ENCODE results near the gene C1QTNF5. TPM values are rescaled to one million over a fixed set of nuclear protein-coding genes. Genes with fewer than 3 reads are reported as not detected.

Gene C1QTNF5
- polyA plus RNA-seq, 1 donor = 23.2 TPM

DNA sequence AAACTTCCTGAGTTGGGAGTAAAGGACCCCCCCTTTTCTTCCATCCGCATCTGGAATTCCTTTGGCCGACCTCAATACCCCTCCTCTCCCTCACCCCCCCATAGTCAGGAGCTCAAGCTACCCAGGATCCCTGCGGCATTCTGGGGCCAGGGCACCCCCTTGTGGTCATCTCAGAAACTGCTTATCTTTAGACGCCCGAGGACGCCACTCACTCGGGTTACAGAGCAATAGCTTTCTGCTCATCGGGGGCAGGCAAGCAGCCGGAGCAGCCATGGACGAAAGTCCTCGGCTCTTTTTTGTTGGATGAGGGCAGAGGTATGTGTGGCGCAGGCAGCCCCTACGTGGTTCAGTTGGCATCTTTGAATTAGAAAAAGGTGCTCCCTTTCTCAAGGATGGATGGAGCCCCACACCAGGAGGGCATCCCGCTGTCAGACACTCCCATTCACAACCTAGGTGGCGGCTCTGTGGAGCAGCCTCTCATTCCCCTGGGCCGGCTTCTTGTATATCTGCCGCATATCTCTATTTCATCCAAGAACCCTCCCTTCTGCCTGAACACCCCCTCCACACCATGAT is 2.3 kb downstream of the C1QTNF5 start:
- no peak for DNase-seq (ENCODE audit: low read depth)

DNA sequence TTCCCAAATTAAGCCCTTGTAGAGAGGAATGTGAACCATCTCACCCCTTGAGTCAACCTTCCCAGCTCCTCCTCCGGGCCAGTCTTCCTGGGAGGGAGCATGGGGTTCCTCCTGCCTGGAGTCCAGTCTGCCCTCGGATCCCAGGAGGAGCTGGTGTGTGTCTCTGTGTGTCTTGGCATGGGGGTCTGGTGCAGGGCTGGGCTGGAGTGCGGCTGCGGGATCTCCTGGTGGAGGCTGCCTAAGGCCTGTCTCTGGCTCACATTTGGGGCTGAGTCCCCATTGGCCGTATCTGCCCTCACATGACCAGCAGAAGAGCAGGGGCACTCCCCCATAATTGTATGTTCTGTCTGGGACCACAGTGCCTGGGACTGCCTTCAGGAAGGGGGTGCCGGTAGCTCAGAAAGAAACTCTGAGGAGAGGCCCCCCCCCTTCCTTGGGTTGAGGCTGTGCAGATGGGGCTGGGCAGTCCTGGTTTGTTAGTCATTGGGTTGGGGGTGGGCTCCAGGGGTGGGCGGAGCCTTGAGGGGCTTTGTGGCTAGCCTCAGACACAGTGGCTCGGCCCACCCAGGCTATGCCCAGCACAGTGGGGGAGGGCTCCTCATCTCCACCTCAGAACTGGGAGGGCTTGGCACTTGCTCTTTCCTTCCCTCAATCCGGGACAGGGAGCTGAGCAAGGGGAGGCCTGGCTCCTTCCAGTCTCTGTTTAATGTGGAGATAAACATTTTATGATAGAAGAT is 2.9 kb downstream of the C1QTNF5 start:
- DNase-seq (ENCODE audit: low read depth) = no peak

DNA sequence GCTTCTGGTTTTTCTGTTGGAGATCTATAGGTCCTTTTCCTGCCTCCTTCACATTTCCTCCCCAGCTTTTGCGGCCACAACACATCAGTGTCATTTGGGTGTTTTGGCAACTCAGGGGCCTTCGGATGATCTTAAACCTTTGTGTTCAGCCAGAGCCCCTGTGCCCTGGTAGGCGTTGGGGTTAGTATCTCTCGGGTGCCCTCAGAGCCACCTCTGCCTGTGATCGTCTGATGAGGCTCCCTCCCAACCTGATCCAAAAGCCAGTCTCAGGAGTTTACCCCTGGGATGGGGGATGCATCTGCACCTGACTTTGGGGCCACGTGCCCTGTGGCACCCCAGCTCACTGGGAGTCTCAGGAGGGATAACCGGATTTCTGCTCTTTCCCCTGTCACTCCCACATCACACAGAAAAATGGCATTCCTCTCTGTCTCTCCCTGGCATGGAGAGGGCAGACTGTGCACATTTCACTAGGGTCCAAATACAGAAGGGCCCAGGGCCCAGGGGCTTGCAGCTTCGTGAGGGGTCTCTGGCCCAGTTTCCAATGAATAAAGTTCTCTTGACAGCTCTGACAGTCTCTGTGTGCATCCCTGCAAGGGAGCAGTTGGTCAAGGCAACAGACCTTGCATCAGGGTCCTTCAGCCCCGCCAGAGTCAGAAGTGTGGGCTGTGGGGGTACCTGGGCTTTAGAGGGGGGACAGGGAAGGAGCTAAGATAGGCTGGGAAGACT is 3.8 kb downstream of the C1QTNF5 start:
- no peak for DNase-seq (ENCODE audit: low read depth)

DNA sequence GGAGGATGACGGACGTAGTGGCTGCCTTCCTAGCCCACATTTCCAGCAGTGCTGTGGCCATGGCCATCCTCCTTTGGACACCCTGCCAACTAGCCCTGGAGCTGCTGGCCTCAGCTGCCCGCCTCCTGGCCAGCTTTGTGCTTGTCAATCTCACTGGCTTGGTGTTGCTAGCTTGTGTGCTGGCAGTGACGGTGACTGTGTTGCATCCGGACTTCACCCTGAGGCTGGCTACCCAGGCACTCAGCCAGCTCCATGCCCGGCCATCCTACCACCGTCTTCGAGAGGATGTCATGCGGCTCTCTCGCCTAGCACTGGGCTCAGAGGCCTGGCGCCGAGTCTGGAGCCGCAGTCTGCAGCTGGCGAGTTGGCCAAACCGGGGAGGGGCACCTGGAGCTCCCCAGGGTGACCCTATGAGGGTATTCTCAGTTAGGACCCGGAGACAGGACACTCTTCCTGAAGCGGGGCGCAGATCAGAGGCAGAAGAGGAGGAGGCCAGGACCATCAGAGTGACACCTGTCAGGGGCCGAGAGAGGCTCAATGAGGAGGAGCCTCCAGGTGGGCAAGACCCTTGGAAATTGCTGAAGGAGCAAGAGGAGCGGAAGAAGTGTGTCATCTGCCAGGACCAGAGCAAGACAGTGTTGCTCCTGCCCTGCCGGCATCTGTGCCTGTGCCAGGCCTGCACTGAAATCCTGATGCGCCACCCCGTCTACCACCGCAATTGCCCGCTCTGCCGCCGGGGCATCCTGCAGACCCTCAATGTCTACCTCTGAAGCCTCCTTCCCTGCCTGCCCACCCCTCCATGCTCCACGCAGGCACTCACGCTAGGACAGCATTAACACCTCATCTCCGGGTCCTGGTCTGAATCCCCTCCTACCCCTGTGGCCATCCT is 4.8 kb downstream of the C1QTNF5 start:
- DNase-seq (ENCODE audit: low read depth) = no peak

DNA sequence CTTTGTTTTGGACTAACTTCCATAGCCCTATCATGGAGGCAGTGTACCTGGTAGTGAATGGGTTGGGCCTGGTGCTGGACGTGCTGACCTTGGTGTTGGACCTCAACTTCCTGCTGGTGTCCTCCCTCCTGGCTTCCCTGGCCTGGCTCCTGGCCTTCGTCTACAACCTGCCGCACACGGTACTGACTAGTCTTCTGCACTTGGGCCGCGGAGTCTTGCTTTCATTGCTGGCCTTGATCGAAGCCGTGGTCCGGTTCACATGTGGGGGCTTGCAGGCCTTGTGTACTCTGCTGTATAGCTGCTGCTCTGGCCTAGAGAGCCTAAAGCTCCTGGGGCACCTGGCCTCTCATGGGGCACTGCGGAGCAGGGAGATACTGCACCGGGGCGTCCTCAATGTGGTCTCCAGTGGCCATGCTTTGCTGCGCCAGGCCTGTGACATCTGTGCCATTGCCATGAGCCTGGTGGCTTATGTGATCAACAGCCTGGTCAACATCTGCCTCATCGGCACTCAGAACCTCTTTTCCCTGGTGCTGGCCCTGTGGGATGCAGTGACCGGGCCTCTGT is 5.5 kb downstream of the C1QTNF5 start:
- no peak for DNase-seq (ENCODE audit: low read depth)

DNA sequence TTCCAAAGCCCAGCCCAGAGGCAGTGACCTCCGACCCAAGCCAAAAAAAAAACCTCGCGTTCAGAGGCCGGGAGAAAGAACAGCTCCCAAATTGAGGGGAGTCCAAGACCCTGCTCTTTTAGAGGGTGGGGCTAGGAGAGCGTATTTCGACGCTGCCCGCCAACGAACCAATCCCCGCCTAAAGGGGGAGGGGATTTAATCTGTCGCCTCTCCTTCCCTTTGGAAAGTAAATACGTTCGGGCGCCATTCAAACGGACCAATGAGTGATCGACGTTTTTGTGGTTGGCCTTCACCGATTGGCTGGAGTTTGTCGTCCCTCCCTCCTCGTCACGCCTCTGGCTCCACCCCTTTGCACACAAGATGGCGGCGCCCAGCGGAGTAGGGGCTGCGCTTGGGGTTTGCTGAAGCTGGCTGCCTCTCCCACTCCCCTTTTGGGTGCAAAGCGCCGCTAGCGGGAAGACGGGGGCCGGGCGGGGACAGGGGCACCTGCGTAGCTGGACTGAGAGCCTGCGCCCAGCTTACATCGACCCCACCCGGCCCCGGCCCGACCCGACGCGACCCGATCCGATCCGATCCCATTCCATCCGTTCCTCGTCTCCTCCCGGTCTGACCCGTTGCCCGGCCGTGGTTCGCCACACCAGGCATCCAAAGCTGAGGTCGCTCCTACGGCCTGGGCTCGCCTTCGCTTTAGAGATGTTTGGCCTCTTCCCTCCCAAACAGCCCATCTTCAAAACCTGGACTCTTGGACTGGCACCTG is 6.3 kb downstream of the C1QTNF5 start, which contains the start of gene RNF26:
Gene RNF26 (plus strand): TSS at position 354 of the 757 bp plus-strand sequence. CDS start 596 bp downstream, outside the sequence.
- peak; percentile 98 for DNase-seq (ENCODE audit: low read depth)

DNA sequence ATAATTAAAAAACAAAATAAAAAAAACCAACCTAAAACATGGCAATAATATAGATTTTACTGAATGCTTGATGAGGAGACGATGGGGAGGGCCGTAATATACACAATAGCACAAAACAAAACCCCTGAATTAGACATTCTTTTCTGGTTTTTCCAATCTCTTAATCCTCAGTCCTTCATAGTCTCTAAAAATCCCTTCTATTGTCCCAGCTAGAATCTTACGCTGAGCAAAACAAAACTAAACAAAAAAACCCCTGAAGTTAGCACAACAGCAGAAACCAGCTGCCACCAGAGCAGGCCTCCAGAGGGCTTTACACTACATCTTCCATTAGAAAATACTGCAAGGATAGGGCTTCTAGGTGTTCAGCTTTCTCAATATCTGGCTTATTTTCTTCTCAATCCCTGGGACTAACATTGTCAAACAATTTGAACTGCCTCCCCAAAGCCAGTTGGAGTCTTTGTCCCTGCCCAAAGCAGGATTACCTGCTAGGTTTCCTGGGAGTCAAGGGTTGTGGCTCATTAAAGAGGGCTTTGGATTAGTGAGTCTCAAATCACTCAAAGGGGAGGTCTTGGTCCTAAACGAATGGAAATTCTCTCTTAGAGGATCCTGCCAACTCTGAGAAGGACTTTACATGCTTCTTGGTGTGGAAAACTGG is 8.4 kb downstream of the C1QTNF5 start:
- DNase-seq (ENCODE audit: low read depth) = no peak

DNA sequence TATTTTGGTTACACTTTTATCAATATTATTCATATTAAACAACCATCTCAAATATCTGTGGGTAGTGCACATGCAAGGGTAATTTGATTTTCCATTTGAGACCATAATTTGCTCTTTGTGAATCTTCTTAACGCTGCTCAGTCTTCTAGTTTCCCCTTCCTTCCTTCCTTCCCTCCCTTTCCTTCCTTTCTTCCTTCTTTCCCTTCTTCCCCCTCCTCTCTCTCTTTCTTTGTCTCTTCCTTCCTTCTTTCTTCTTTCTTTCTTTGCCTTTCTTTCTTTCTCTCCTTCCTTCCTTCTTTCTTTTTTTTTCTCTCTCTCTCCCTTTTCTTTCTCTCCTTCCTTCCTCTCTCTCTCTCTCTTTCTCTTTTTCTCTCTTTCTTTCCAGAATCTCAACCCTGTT is 10.4 kb downstream of the C1QTNF5 start:
- no peak for DNase-seq (ENCODE audit: low read depth)

DNA sequence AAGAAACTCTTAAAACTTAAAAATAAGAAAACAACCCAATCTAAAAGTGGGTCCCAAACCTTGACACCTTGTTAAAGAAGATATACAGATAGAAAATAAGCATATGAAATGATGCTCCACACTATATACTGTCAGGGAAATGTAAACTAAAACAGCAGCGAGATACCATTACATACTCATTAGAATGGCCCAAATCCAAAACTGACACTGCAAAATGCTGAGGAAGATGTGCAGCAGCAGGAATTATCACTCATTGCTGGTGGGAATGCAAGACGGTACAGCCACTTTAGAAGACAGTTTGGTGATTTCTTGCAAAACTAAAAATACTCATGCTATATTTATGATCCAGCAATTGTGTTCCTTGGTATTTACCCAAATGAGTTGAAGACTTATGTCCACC is 11.4 kb downstream of the C1QTNF5 start:
- DNase-seq (ENCODE audit: low read depth) = no peak

DNA sequence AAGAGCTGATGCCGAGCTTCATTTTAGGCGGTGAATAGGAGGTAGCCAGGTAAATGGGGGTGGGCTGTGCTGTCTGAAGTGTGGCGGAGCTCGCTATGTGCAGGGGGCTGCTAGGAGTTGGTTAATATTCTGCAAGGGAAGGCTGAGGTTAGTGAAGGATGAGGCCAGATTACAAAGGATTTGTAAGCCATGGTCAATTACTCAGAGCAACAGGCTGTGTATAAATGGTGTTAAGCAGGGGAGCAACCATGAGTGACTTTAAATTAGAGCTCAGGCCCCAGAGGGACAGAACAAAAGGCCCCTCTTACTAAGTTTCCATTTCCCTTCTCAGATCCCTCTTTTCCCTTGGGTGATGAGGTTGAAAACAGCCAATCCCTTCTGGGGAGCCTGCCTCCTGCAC is 16.5 kb downstream of the C1QTNF5 start:
- DNase-seq (ENCODE audit: low read depth) = no peak

DNA sequence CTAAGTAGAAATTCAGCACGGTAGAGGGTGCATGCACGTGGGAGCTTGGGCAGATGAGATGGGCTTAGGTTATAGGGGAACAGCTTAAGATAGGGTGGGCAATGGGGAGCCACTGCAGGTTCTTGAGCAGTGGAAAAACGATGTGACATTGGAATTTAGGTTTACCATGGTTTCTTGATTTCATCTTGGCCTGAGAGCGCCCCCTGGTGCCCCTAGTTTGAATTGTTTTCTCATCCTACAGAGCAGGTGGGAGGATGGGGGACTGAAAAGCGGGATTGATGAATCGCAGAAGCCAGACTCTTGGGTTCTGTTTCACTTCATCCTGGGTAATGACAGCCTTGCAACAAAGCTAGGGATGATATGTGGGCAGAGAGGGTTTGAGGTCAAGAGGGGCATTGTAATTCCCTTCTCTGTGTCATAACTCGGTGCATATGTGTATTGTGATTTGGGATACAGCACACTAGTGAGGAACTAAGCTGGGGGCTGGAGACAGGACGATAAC is 17.1 kb downstream of the C1QTNF5 start:
- DNase-seq (ENCODE audit: low read depth) = no peak

DNA sequence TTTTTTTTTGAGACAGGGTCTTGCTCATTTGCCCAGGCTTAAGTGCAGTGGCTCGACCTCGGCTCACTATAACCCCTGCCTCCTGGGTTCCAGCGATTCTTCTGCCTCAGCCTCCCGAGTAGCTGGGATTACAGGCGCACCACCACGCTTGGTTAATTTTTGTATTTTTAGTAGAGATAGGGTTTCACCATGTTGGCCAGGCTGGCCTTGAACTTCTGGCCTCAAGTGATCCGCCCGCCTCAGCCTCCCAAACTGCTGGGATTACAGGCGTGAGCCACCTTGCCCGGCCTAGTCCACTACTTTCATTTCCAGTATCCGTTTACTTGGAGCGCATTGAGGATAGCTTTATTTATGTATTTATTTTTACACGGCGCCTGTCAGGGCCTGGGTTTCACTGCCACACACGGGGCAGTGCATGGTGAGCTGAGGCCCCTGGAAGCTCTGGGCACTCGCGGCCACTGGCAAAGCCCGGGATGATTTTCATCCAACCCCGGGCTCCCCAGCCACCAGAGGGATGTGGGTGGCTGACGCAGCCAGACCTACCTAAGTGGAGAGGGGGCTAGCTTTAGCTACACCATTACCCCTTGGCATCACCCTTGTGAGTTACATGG is 17.7 kb downstream of the C1QTNF5 start:
- DNase-seq (ENCODE audit: low read depth) = no peak

DNA sequence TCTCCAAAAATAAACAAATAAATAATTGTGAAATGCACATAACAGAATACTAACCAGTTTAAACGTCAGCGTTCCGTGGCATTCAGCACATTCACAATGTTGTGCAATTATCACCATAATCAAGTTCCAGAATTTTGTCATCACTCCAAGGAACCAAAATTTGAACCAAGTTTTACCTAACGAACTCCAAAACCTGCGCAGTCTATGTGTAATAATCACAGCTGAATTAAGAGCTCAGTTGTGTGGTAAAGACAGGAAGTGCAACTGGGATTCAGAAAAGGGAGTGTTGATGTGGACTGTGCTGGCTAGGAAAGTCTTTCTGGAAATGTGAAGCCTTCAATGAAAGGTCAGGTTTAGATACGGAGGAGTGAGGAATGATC is 18.3 kb downstream of the C1QTNF5 start:
- no peak for DNase-seq (ENCODE audit: low read depth)

DNA sequence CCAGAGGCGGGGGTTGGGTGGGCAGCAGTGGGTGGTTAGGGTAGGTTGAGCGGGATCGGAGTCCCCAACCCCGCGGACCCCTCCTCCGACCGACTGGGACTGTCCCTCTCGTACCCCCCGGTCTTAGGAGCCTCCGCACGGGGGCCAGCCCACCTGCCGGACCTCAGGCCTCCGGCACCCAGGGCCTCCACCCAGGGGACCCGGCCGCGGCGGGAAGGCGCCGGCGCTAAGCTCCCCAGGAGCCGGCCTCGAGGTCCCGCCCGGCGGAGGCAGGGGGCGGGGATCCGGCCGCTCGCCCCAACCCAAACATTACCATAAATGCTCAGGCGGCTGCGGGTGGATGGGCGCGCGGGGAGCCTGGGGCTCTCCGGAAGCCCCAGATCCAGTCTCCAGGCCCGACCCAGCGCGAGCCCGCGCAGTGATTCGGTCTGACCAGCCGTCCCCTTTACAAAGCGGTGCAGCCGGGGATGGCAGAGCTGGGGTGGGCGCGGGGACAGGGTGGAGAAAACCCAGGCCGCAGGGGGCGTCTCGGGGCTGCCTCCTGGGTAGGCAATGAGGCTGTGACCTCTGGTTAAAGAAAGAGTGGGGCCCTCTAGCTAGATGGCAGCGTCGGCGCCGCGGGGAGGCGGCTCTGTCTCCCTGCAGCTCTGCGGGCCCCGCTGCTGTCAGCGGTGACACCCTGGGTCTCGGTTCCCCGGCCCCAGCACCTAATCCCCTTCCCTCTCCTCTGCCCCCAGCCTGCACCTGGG is 19.7 kb downstream of the C1QTNF5 start:
- no peak for DNase-seq (ENCODE audit: low read depth)

DNA sequence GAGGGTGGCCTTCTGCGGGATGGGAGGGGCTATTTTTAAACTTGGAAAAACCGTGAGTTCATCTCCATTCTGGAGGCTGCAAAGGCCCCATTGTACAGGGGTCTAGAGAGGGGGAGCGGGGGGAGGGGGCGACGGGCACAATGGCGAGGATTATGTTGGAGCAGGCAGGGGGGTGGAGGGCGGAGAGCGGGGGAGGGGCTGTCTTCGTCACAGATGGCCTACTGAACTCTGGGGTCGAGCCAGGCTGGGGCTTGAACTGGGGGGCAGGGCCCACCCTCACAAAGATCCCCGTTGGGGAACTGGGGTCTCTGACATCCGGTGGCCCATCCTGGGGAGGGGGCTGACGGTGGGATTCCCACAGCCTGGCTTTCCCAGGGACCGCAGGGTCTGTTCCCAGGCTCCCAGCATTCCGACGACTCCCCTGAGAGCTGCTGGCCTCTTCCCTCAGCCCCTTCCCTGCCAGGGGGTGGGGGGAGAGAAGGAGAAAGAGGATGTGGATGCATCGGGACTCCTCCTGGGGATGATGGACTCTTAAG is 20.4 kb downstream of the C1QTNF5 start:
- DNase-seq (ENCODE audit: low read depth) = no peak

DNA sequence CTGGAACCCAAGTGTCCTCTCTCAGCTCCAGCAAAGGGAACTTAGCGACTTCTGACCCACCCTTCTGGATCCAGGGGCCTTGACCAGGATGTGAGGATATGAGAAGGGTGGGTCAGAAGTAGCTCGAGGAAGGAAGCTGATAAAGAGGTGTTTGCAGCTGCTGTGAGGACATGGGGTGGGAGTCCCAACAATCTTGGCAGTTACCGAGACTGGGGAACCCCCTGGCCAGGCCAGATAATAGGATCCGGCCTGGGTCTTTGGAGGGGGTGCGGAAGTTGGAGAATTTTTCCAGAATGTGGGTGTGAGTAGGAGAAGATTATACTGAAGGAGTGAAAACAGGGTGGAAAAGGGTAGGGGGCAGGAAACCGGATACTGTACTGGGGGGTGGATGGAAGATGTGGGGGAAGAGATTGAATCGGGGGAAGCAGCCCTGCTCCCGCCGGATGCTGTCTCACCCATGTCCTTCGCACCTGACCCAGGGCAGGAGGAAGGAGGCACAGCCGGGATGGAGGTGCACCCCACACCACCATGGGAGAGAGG is 20.9 kb downstream of the C1QTNF5 start:
- no peak for DNase-seq (ENCODE audit: low read depth)

DNA sequence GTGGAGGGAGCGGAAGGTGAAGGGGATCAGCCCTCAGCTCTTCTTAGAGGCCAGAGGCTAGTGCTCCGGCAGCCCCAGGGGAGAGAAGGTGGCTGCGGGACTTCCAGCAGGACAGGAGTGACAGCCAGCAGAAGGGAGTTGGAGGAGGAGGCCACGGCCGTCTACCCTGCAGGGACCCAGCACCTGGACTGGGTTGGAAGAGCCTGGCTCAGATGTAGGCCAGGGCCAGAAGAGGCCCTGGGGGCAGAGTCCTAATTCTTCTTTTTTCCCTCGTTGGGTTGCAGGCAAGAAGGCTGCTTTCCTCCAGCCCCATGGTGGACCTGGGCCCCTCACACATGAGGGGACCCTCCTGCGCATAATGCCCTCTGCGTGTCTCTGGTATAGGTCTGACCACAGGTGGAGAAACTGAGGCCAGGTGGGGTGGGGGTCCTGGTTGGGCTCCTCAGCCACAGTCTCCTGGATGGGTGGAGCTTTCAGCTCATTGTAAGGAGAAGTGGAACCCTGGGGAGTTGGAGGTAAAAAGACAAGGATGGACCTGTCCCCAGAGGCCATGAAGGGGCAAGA is 21.5 kb downstream of the C1QTNF5 start:
- no peak for DNase-seq (ENCODE audit: low read depth)
